ENCODE data around the gene CFAP57. TPM values are rescaled to one million over a fixed set of nuclear protein-coding genes. Genes with fewer than 3 reads are reported as not detected.
"Not testable (repeated sequence)": the region's sequence is repeated elsewhere in the genome, so short reads cannot be mapped to it uniquely, and the experiment has no call there.

CFAP57 gene
- total RNA-seq, 1 experiment from 2014 or later, result 0.14 TPM

DNA sequence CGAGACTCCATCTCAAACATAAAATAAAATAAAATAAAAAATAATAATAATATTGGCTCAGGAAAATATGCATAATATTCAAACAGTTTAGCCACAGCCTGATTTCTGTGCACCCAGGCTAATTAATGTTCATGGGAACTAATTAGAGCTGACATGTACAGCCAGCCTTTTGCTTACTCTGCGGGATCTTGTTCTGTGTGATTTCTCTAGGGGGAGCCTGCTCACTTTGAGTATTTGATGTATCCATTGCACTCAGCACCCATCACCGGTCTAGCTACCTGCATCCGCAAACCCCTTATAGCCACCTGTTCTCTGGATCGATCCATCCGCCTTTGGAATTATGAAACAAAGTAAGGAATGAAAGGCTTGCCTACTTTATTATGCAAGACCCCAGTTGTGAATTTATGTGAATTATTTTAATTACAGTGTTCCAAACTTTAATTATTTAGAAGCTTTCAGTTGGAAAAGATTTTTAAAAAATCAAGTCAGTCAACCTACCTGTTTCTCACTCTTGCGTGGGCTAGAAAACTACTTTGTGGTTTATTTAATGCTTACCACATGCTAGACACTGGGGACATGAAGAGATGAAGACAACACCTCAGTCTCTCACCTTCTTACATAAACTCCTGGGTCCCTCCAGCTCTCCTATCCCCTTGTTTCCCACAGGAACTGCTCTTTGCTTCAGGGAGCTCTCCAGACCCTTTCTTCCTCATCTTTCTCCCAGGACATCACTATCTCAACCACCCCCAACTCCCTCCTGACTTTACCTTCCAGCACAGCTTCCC lies 25.4 kb downstream of the CFAP57 start:
- DNase-seq, result no peak
- Histone ChIP-seq H3K36me3 (replicated peaks; ENCODE audit: control insufficient read depth, insufficient read depth, low read length) (no peaks in the 10 kb centered on the region), H3K4me3 (ENCODE audit: insufficient read depth, low read depth, low read length) (no peak overlapping the region), H3K27me3 (ENCODE audit: control insufficient read depth, insufficient read depth, low read length) (no peaks in the 10 kb centered on the region)

DNA sequence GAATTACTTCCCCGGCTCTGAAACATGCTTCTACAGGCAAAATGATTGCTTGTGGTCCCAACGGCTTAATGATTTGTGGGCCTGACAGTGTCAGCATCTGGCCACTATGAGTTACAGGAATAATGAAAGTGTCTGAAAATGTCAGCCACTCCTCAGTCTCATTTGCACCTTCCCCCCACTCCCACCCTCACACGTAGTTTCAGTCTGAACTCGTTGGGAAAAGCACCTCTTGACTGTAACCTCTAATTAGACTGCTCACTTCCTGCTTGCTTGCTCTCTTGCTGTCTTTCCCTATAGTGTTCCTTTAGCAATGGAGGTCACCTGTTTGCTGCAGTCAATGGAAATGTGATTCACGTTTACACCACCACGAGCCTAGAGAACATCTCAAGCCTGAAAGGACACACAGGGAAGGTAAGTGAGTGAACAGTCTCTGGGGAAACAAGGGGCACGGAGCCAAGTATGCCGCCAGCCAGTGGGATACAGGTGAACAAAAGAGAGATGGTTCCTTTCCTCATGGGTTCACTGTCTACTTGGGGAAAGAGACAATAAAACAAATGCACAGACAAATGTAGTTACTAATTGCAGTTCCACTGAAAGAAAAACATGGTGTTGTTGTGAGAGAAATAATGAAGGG lies 27.1 kb downstream of the CFAP57 start:
- Histone ChIP-seq H3K27me3 (ENCODE audit: control insufficient read depth, insufficient read depth, low read length) (no peaks in the 10 kb centered on the region), H3K36me3 (replicated peaks; ENCODE audit: control insufficient read depth, insufficient read depth, low read length) (no peaks in the 10 kb centered on the region), H3K4me3 (ENCODE audit: insufficient read depth, low read depth, low read length) (no peak overlapping the region)
- no peak for DNase-seq

GRCh38 chr1:43203859-43204258 lies 31.7 kb downstream of the CFAP57 start:
- Histone ChIP-seq H3K4me3 (ENCODE audit: insufficient read depth, low read depth, low read length) (no peak overlapping the region), H3K27me3 (ENCODE audit: control insufficient read depth, insufficient read depth, low read length) (no peaks in the 10 kb centered on the region), H3K36me3 (replicated peaks; ENCODE audit: control insufficient read depth, insufficient read depth, low read length) (no peaks in the 10 kb centered on the region)
- DNase-seq, result no peak

- Histone ChIP-seq H3K36me3 (replicated peaks; ENCODE audit: control insufficient read depth, insufficient read depth, low read length) (no peaks in the 10 kb centered on the region), H3K27me3 (ENCODE audit: control insufficient read depth, insufficient read depth, low read length) (no peaks in the 10 kb centered on the region), H3K4me3 (ENCODE audit: insufficient read depth, low read depth, low read length) (no peak overlapping the region)
- no peak for DNase-seq
Observed at GRCh38 chr1:43204394-43204793, 32.3 kb downstream of the CFAP57 start.

DNA sequence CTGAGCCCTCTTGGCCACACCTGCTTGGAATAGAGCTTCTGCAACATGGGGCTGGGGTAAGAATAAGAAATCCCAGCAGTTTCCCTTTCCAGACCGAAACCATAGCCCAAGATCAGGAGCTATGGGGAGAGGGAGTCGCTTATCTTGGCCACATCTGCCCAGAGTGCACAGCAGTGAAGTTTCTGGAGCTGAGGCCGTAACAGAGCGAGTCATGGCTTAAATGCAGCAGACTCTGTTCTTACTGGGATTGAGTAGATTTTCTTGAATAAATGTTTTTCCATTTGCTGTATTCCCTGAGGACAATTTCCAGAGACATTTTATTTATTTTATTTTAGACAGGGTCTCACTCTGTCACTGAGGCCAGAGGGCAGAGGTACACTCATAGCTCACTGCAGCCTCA lies 33.5 kb downstream of the CFAP57 start:
- Histone ChIP-seq H3K4me3 (ENCODE audit: insufficient read depth, low read depth, low read length) (no peak overlapping the region), H3K36me3 (replicated peaks; ENCODE audit: control insufficient read depth, insufficient read depth, low read length) (no peaks in the 10 kb centered on the region), H3K27me3 (ENCODE audit: control insufficient read depth, insufficient read depth, low read length) (no peaks in the 10 kb centered on the region)
- no peak for DNase-seq

DNA sequence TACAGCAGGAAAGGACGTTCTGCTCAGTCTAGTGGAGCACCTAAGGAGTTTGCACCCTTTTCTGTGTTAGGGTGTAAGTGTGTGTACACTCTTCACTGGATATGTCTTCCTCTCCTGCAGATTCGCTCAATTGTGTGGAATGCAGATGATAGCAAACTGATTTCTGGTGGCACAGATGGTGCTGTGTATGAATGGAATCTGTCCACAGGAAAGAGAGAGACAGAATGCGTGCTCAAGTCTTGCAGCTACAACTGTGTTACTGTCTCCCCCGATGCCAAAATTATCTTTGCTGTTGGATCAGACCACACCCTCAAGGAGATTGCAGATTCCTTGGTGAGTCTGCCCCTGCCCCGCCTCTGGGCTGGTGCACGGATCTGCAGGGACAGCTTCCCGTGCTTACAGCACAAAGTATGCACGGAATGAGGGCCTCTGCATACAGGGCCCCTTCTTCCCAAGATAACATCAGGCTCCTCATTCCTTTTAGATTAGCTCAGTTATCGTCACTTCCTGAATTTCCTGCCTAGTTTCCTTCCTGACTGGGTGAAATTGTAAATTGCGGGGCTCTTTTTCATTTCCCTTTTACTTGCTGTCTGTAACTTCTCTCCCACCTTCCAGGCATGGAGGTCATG lies 34.6 kb downstream of the CFAP57 start:
- H3K27me3 ChIP-seq (ENCODE audit: control insufficient read depth, insufficient read depth, low read length), result no peaks in the 10 kb centered on the region
- no peak overlapping the region for H3K4me3 ChIP-seq (ENCODE audit: insufficient read depth, low read depth, low read length)
- no peaks in the 10 kb centered on the region for H3K36me3 ChIP-seq (replicated peaks; ENCODE audit: control insufficient read depth, insufficient read depth, low read length)
- peak; percentile 60 for DNase-seq

GRCh38 chr1:43207229-43207853 lies 35.2 kb downstream of the CFAP57 start:
- Histone ChIP-seq H3K27me3 (ENCODE audit: control insufficient read depth, insufficient read depth, low read length) (no peaks in the 10 kb centered on the region), H3K36me3 (replicated peaks; ENCODE audit: control insufficient read depth, insufficient read depth, low read length) (no peaks in the 10 kb centered on the region), H3K4me3 (ENCODE audit: insufficient read depth, low read depth, low read length) (no peak overlapping the region)
- DNase-seq, result no peak

- H3K27me3 ChIP-seq (ENCODE audit: control insufficient read depth, insufficient read depth, low read length); DNase-seq; H3K4me3 ChIP-seq (ENCODE audit: insufficient read depth, low read depth, low read length); H3K36me3 ChIP-seq (replicated peaks; ENCODE audit: control insufficient read depth, insufficient read depth, low read length): not testable (repeated sequence)
Observed at GRCh38 chr1:43208277-43208676, 36.1 kb downstream of the CFAP57 start.

GRCh38 chr1:43214501-43215444 lies 42.6 kb downstream of the CFAP57 start:
- no peaks in the 10 kb centered on the region for H3K36me3 ChIP-seq (replicated peaks; ENCODE audit: control insufficient read depth, insufficient read depth, low read length)
- H3K27me3 ChIP-seq (ENCODE audit: control insufficient read depth, insufficient read depth, low read length), result no peaks in the 10 kb centered on the region
- no peak overlapping the region for H3K4me3 ChIP-seq (ENCODE audit: insufficient read depth, low read depth, low read length)
- no peak for DNase-seq

GRCh38 chr1:43217747-43218146 lies 45.6 kb downstream of the CFAP57 start:
- Histone ChIP-seq H3K36me3 (replicated peaks; ENCODE audit: control insufficient read depth, insufficient read depth, low read length) (no peaks in the 10 kb centered on the region), H3K4me3 (ENCODE audit: insufficient read depth, low read depth, low read length) (no peak overlapping the region), H3K27me3 (ENCODE audit: control insufficient read depth, insufficient read depth, low read length) (peaks cover 2% of the 10 kb centered on the region; the same call in 1 of the 2 replicates)
- DNase-seq, result no peak

GRCh38 chr1:43220905-43221778 lies 49.0 kb downstream of the CFAP57 start:
- Histone ChIP-seq H3K36me3 (replicated peaks; ENCODE audit: control insufficient read depth, insufficient read depth, low read length) (no peaks in the 10 kb centered on the region), H3K27me3 (ENCODE audit: control insufficient read depth, insufficient read depth, low read length) (peaks cover 2% of the 10 kb centered on the region; the same call in 1 of the 2 replicates)
- no peak for DNase-seq

DNA sequence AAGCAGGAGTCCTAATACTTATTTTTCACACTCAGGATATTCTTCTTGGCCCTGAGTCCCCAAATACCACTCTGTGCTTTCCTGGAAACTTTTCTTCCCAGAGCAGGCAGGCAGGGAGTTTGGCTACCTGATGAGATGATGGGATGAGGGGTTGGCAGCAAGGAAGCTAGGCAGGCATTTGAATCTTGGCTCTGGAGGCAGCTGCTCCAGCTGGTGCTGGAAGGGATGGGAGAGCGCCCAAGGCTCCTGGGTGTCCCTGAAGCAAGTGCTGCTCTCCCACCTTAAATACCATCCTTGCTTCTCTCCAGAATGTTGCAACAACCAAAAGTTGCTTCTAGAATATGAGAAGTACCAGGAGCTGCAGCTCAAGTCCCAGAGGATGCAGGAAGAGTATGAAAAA lies 49.7 kb downstream of the CFAP57 start:
- Histone ChIP-seq H3K27me3 (ENCODE audit: control insufficient read depth, insufficient read depth, low read length) (peaks cover 2% of the 10 kb centered on the region; the same call in 1 of the 2 replicates), H3K36me3 (replicated peaks; ENCODE audit: control insufficient read depth, insufficient read depth, low read length) (no peaks in the 10 kb centered on the region), H3K4me3 (ENCODE audit: insufficient read depth, low read depth, low read length) (no peak overlapping the region)
- no peak for DNase-seq

More at GRCh38 chr1:43220905-43221778, 49.0 kb downstream of the CFAP57 start:
- no peak overlapping the region for H3K4me3 ChIP-seq (ENCODE audit: insufficient read depth, low read depth, low read length)

DNA sequence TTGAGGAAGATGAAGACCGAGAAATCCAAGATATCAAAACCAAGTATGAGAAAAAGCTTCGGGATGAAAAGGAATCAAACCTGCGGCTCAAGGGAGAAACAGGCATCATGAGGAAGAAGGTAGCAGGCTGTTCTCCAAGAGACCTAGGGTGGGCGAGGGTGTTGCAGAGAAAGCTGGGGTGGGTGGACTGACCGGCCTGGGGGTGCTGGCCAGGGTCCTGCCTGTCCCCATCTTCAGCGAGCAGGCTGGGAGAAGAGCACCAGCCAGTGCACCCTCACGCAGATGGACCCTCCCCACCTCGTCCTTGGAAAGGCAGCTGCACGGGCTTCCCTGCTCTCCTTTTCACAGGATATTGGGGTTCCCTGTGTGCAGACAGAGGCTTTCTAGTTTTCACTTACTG lies 50.7 kb downstream of the CFAP57 start:
- Histone ChIP-seq H3K4me3 (ENCODE audit: insufficient read depth, low read depth, low read length) (no peak overlapping the region), H3K36me3 (replicated peaks; ENCODE audit: control insufficient read depth, insufficient read depth, low read length) (no peaks in the 10 kb centered on the region), H3K27me3 (ENCODE audit: control insufficient read depth, insufficient read depth, low read length) (peaks cover 2% of the 10 kb centered on the region; the same call in 1 of the 2 replicates)
- no peak for DNase-seq
